AG04450 (cell line): ENCODE measurements around the gene ATP5F1D. TPM values are rescaled to one million over a fixed set of nuclear protein-coding genes. Genes with fewer than 3 reads are reported as not detected.

Experiments used
- CTCF ChIA-PET: fragments of 300-600, 350-600 bp; formaldehyde crosslinking; extraction: SDS; loops from one replicate; lab custom pipeline; 2022; ENCODE audit warnings: antibody characterized with exemption, inconsistent platforms; lab: Charles Lee
- POLR2A ChIA-PET: fragments of 350-600 bp; formaldehyde crosslinking; extraction: SDS; loops from one replicate; lab custom pipeline; 2021; ENCODE audit warnings: antibody characterized with exemption, inconsistent platforms; lab: Yijun Ruan, JAX
- DNase-seq: peaks from one replicate; pipeline ENCODE4 v3.0.0-alpha.2; 2011; ENCODE audit warnings: low read depth, low spot score
- H3K27ac ChIP-seq: one replicate; pipeline ENCODE4 v1.5.1; 2012; ENCODE audit warnings: low read depth, low read length, control low read depth
- H3K27me3 ChIP-seq: one replicate; pipeline ENCODE4 v1.6.0; 2012; ENCODE audit warnings: low read length; ENCODE audit not compliant: control insufficient read depth, insufficient read depth
- H3K4me3 ChIP-seq: 2 replicates; pipeline ENCODE4 v1.5.1; 2011; ENCODE audit warnings: mild to moderate bottlenecking, low read depth, low read length, control low read depth
- H3K9me3 ChIP-seq: 2 replicates; pipeline ENCODE4 v1.5.1; 2012; ENCODE audit warnings: low read length; ENCODE audit not compliant: control insufficient read depth, insufficient read depth
- polyA plus RNA-seq: library from polyadenylated mRNA; depleted of rRNA; stranded (reverse); fragments of >200 nt; gene quantifications from 2 replicates; pipeline ENCODE4 v1.2.3, GENCODE V29; 2011
- TF ChIP-seq, protein P1 (sequence below): IDR thresholded peaks from 2 replicates; pipeline ENCODE4 v1.5.1; 2011; ENCODE audit warnings: low read depth, low read length, control low read depth, inconsistent platforms

Gene ATP5F1D
- polyA plus RNA-seq, 1 experiment: 36.4 TPM

DNA sequence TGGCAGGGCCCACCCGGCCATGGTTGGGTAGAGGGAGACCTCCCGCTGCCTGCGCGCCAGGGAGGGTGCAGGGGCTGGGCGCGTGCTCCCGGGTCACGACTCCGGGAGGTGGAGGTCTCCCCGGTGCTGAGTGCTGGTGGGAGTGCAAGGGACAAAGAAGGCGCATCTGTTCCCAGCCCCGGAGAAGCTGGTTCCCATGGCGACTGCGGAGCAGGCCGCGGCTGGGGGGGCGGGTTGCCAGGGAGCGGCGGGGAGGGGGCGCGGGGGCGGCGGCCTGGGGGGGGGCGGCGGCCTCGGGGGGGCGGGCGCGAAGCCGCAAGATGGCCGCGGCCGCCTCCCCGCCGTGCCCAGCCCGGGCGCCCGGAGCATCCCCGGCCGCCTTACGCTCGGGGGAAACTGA is 5.0 kb upstream of the ATP5F1D start:
- Histone ChIP-seq H3K9me3 (no peaks in the 10 kb centered on the region; the same call in 1 of the 2 replicates), H3K27ac (peak overlapping the region; percentile 21), H3K4me3 (peak overlapping the region; percentile 73), H3K27me3 (no peaks in the 10 kb centered on the region)
- CTCF ChIA-PET: no interaction called here
- POLR2A ChIA-PET: interaction anchor here (0.5 to 1.3 kb wide), 5 partner anchors 11 to 137 kb away, joined by 3 to 13 read pairs (median 5); partner anchors contain the start of gene CIRBP
- no peak for DNase-seq
- TF ChIP-seq, protein P1, sequence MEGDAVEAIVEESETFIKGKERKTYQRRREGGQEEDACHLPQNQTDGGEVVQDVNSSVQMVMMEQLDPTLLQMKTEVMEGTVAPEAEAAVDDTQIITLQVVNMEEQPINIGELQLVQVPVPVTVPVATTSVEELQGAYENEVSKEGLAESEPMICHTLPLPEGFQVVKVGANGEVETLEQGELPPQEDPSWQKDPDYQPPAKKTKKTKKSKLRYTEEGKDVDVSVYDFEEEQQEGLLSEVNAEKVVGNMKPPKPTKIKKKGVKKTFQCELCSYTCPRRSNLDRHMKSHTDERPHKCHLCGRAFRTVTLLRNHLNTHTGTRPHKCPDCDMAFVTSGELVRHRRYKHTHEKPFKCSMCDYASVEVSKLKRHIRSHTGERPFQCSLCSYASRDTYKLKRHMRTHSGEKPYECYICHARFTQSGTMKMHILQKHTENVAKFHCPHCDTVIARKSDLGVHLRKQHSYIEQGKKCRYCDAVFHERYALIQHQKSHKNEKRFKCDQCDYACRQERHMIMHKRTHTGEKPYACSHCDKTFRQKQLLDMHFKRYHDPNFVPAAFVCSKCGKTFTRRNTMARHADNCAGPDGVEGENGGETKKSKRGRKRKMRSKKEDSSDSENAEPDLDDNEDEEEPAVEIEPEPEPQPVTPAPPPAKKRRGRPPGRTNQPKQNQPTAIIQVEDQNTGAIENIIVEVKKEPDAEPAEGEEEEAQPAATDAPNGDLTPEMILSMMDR: no peak

- Histone ChIP-seq H3K27me3 (no peaks in the 10 kb centered on the region), H3K4me3 (peak overlapping the region; percentile 73), H3K9me3 (no peaks in the 10 kb centered on the region; the same call in 1 of the 2 replicates), H3K27ac (peak overlapping the region; percentile 39)
- ChIA-PET CTCF (no interaction called here), POLR2A (interaction anchor here (0.5 kb wide), 1 partner anchor 58 kb away, joined by 13 read pairs; no protein-coding TSS in a partner anchor)
- TF ChIP-seq, protein P1: no peak
- no peak for DNase-seq
Observed at GRCh38 chr19:1237027-1237659, 4.4 kb upstream of the ATP5F1D start.

GRCh38 chr19:1237754-1238368 is 3.7 kb upstream of the ATP5F1D start, which contains the start of gene CBARP:
Gene CBARP, minus strand, starts transcription at chr19:1238005. Its CDS starts 1,905 bp downstream, at chr19:1236100.
- peak within 1 kb of the TSS; percentile 73 for H3K4me3 ChIP-seq
- CTCF ChIA-PET: no interaction called here
- H3K9me3 ChIP-seq: no peaks in the 10 kb centered on the region; the same call in 1 of the 2 replicates
- DNase-seq: no peak
- TF ChIP-seq, protein P1: no peak
- POLR2A ChIA-PET: interaction anchor here (0.8 kb wide), 1 partner anchor 31 kb away, joined by 7 read pairs; the partner anchor contains the start of gene CIRBP
- peak within 1 kb of the TSS; percentile 39 for H3K27ac ChIP-seq
- H3K27me3 ChIP-seq: no peaks in the 10 kb centered on the region

DNA sequence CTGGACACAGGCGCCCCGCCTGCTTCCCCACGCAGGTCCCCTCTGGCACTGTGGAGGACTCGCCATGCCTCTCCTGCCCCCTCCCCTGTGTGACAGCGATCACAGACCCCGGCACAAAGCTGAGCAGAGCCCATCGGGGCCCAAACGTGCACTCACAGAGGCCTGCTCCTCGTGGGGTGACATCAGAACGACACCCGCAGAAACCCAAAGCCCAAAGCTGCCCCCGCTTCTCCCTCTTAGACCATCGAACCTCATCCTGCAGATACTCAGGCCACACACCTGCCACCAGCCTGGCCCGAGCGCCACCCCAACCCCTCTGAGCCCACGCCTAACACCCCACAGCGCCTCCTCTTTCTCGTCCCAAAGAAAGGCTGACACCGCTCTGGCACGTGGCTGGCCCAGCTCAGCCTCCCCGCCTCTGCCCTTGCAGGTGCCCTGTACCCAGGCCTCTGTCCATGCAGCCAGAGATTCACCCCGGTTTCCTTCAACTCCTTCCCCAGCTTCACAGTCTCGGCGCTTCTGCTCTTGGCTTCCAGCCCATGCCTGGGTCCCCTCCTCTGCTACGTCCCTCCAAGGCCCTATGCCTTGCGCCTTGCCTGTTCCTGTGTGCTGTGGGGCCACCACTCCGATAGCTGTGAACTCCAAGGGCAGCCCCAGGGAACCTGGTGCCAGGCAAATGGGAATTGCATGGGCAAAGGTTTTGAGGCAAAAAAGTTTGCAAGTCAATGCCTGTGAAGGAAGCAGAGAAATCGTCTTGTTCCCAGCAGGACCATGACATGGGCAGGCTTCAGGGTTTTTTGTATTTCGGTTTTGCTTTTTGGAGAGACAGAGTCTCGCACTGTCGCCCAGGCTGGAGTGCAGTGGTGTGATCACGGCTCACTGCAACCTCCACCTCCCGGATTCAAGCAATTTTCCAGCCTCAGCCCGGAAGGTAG is 2.9 kb upstream of the ATP5F1D start:
- CTCF ChIA-PET: no interaction called here
- Histone ChIP-seq H3K9me3 (no peaks in the 10 kb centered on the region; the same call in 1 of the 2 replicates), H3K27ac (peak overlapping the region; percentile 31), H3K27me3 (no peaks in the 10 kb centered on the region), H3K4me3 (peak overlapping the region; percentile 73)
- no peak for DNase-seq
- TF ChIP-seq, protein P1: no peak
- POLR2A ChIA-PET: interaction anchor here (0.8 kb wide), 1 partner anchor 30 kb away, joined by 7 read pairs; the partner anchor contains the start of gene CIRBP
